Naive thymus-derived CD8-positive, alpha-beta T cell (primary cell): ENCODE data around the gene CXorf65. TPM values are rescaled to one million over a fixed set of nuclear protein-coding genes. Genes with fewer than 3 reads are reported as not detected.

ENCODE experiments used
- ATAC-seq, 2 donors: fragments of 150-1000 bp; cut with Tn5 transposase in 1 of 2; sonication (Bioruptor Pico), chemical (Tn5 transposase) in 1 of 2; 1 replicate in 1 of 2; 2 replicates in 1 of 2; pipeline ENCODE4 v1.10.0; 2021; ENCODE audit warnings: mild to moderate bottlenecking in 2 of 2, moderate library complexity in 2 of 2
- POLR2A ChIA-PET: fragments of 350-600 bp; sonication (Branson Sonifier 250); formaldehyde crosslinking; loops from one replicate; lab custom pipeline; 2021; ENCODE audit warnings: antibody characterized with exemption; lab: Charles Lee
- DNase-seq, 10 donors: peaks; one replicate each; pipeline versions ENCODE4 v3.0.0 to v3.0.0-alpha.2; 2020 to 2022
- H3K27ac Mint-ChIP-seq, 10 donors: one replicate each; pipeline ENCODE4 v1.8.0; 2020 to 2022; ENCODE audit warnings: mild to moderate bottlenecking in 10 of 10, mixed read lengths in 10 of 10, moderate library complexity in 4 of 10, inconsistent platforms in 1 of 10
- H3K27me3 Mint-ChIP-seq, 5 donors: one replicate each; pipeline ENCODE4 v1.8.0; 2021 to 2022; ENCODE audit warnings: mixed read lengths in 5 of 5
- H3K36me3 Mint-ChIP-seq, 3 donors: one replicate each; pipeline ENCODE4 v1.8.0; 2020 to 2022; ENCODE audit warnings: mixed read lengths in 3 of 3, mild to moderate bottlenecking in 2 of 3, inconsistent platforms in 1 of 3
- H3K4me1 Mint-ChIP-seq, 4 donors: one replicate each; pipeline ENCODE4 v1.8.0; 2021 to 2022; ENCODE audit warnings: mixed read lengths in 4 of 4
- H3K4me3 Mint-ChIP-seq, 10 donors: one replicate each; pipeline ENCODE4 v1.8.0; 2020 to 2022; ENCODE audit warnings: mild to moderate bottlenecking in 10 of 10, mixed read lengths in 10 of 10, moderate library complexity in 6 of 10, inconsistent platforms in 1 of 10
- H3K9me3 Mint-ChIP-seq, 9 donors: one replicate each; pipeline ENCODE4 v1.8.0; 2020 to 2022; ENCODE audit warnings: mixed read lengths in 9 of 9, mild to moderate bottlenecking in 3 of 9, inconsistent platforms in 1 of 9, moderate library complexity in 1 of 9
- polyA plus RNA-seq, 3 donors: library from polyadenylated mRNA; unstranded; fragments of 300-500 nt; fragmentation: Illumina TruSeq; gene quantifications; one replicate each; pipeline ENCODE4 v1.2.3, GENCODE V29; 2021
- total RNA-seq, 8 experiments: library from RNA in 2 of 8; stranded (reverse) in 2 of 8; gene quantifications; one replicate each; pipeline ENCODE4 v1.2.3 and lab custom pipeline; 2021 to 2026

The CXorf65 gene
- total and polyA plus RNA-seq, 5 experiments from 2014 or later = 4.4 to 40.4 (median 39.6) TPM; not detected in 2

GRCh38 chrX:71128166-71128833 is 21.8 kb upstream of the CXorf65 start:
- DNase-seq (no peak), ATAC-seq (no peak)
- no peak overlapping the region for H3K4me3 Mint-ChIP-seq
- POLR2A ChIA-PET = interaction anchor here (1.3 to 6.4 kb wide), 5 partner anchors 10 to 30 kb away, joined by 3 to 58 read pairs (median 8); partner anchors contain the start of genes IL2RG and MED12
- no peaks in the 10 kb centered on the region for H3K27me3 Mint-ChIP-seq
- peaks cover 0 to 1% (median 0%) of the 10 kb centered on the region in 9 donors for H3K9me3 Mint-ChIP-seq
- peaks cover 0 to 82% (median 0%) of the 10 kb centered on the region in 3 donors for H3K36me3 Mint-ChIP-seq
- peak overlapping the region in 8 of 10 donors; percentile 5 to 88 (median 80) for H3K27ac Mint-ChIP-seq
- peaks cover 18 to 26% (median 20%) of the 10 kb centered on the region in 4 donors for H3K4me1 Mint-ChIP-seq

DNA sequence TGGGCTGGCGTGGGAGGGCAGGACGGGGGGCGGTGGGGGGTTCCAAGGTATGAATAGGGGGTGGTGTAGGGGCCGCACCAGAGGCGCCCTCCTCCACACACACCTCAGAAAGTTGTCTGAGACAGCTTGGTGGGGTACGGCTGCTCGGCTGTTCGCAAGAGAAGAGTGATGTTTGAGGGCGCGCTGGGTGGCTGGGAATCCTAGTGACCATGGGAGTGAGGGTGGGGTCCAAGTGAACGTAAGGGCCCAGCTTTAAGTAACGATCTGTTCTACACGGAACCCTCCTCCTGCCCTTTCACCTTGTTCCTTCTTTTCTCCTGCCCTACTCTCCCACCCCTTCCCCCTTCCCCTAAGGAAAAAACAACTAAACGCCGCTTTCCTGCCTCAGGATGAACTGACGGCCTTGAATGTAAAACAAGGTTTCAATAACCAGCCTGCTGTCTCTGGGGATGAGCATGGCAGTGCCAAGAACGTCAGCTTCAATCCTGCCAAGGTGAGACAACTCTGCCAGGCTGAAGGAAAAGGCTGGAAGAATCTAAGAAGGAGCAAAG is 12.5 kb upstream of the CXorf65 start:
- H3K9me3 Mint-ChIP-seq = no peaks in the 10 kb centered on the region
- peaks cover 0 to 35% (median 2%) of the 10 kb centered on the region in 3 donors for H3K36me3 Mint-ChIP-seq
- H3K4me1 Mint-ChIP-seq = peaks cover 9 to 32% (median 25%) of the 10 kb centered on the region in 4 donors
- POLR2A ChIA-PET = interaction anchor here (0.6 to 5.0 kb wide), 9 partner anchors 8 to 247 kb away, joined by 4 to 134 read pairs (median 10); partner anchors contain the start of genes CXorf65, FOXO4, IL2RG and TAF1
- H3K27me3 Mint-ChIP-seq = no peaks in the 10 kb centered on the region
- ATAC-seq (peak; percentile 20 to 36), DNase-seq (peak in 1 of 10 donors; percentile 11)
- peak overlapping the region; percentile 82 to 94 (median 87) for H3K4me3 Mint-ChIP-seq
- H3K27ac Mint-ChIP-seq = peak overlapping the region; percentile 70 to 97 (median 92)

DNA sequence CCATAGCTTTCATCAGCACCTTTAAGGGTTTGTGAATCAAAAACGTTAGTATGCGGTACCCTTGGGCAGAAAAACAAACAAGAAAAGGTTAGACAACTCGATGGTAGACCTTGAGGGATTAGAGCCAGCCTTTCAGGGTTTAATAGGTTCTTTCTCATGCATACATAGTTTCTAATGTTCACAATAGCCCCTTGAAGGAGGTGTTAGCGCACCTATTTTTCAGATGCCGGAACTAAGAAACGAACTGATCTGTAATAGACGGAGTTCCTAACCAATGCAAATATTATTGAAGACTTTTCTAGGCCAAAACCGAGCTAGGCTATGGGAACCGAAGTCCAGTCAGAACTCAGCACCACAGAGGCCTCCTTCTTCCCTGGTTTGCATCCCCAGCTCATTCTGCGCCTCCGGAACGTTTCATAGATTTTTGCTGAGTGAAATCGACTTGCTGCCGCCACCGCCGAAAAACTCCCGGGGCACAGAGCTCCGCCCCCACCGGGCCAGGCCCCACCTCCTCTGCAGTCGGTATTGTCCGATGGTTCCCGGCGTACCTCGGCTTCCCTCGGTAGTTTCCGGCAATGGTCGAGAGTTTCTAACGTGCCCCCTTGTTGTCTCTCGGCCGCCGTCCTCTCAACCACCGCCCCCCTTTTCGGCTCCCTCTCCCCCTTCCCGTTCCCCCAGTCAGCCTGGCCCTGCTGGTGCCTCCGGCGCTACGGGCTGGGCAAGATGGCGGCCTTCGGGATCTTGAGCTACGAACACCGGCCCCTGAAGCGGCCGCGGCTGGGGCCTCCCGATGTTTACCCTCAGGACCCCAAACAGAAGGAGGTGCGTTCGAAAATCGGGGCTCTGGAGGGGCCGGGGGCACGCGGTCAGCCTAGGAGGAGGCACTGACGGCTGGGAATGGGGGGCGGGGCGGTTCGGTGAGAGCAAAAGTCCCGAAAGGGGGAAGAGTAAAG is 11.8 kb upstream of the CXorf65 start, which contains the start of gene MED12:
MED12 (plus strand) TSS at position 565 of the 953 bp plus-strand sequence; CDS start at position 724, 159 bp downstream.
- Mint-ChIP-seq H3K36me3 (peaks cover 0 to 29% (median 4%) of the 10 kb centered on the region in 3 donors), H3K27me3 (no peaks in the 10 kb centered on the region), H3K27ac (peak within 1 kb of the TSS; percentile 88 to 97 (median 94)), H3K4me3 (peak within 1 kb of the TSS; percentile 82 to 94 (median 87)), H3K4me1 (peaks cover 7 to 37% (median 30%) of the 10 kb centered on the region in 4 donors), H3K9me3 (no peaks in the 10 kb centered on the region)
- DNase-seq (peak; percentile 69 to 88 (median 78)), ATAC-seq (peak; percentile 94 to 96)
- POLR2A ChIA-PET = interaction anchor here (0.7 to 5.0 kb wide), 8 partner anchors 10 to 663 kb away, joined by 4 to 134 read pairs (median 10); partner anchors contain the start of genes CXorf65, FOXO4 and TAF1

- Mint-ChIP-seq H3K4me1 (peaks cover 5 to 38% (median 33%) of the 10 kb centered on the region in 4 donors), H3K27ac (peak overlapping the region; percentile 48 to 88 (median 75)), H3K4me3 (peak overlapping the region in 1 of 10 donors; percentile 8), H3K27me3 (no peaks in the 10 kb centered on the region), H3K36me3 (peaks cover 0 to 19% (median 2%) of the 10 kb centered on the region in 3 donors), H3K9me3 (no peaks in the 10 kb centered on the region)
- POLR2A ChIA-PET = interaction anchor here (1.5 to 5.0 kb wide), 4 partner anchors 11 to 249 kb away, joined by 11 to 134 read pairs (median 24); partner anchors contain the start of genes CXorf65, FOXO4 and TAF1
- DNase-seq (no peak), ATAC-seq (no peak)
Measured at GRCh38 chrX:71117358-71117757, 10.8 kb upstream of the CXorf65 start.

GRCh38 chrX:71111921-71112431 is 5.4 kb upstream of the CXorf65 start:
- Mint-ChIP-seq H3K27ac (peak overlapping the region; percentile 94 to 100 (median 98)), H3K9me3 (no peaks in the 10 kb centered on the region), H3K36me3 (peaks cover 16 to 39% (median 30%) of the 10 kb centered on the region in 3 donors), H3K27me3 (peaks cover 0 to 2% (median 0%) of the 10 kb centered on the region in 5 donors), H3K4me3 (peak overlapping the region; percentile 83 to 98 (median 96)), H3K4me1 (peaks cover 22 to 53% (median 40%) of the 10 kb centered on the region in 4 donors)
- POLR2A ChIA-PET = interaction anchor here (0.7 to 3.1 kb wide), 13 partner anchors 8 to 422 kb away, joined by 3 to 82 read pairs (median 6); partner anchors contain the start of genes FOXO4, OGT, SNX12 and TAF1
- ATAC-seq (peak; percentile 57 to 65), DNase-seq (peak in 2 of 10 donors; percentile 16 to 36)

GRCh38 chrX:71111141-71111843 is 4.8 kb upstream of the CXorf65 start, which contains the start of gene IL2RG:
Gene IL2RG (minus strand): TSS chrX:71111577. CDS start chrX:71111539, 38 bp downstream.
- H3K4me3 Mint-ChIP-seq = peak within 1 kb of the TSS; percentile 83 to 98 (median 96)
- peak within 1 kb of the TSS; percentile 94 to 100 (median 98) for H3K27ac Mint-ChIP-seq
- H3K9me3 Mint-ChIP-seq = no peaks in the 10 kb centered on the region
- ATAC-seq (peak; percentile 84 to 90), DNase-seq (peak; percentile 46 to 92 (median 80))
- peaks cover 25 to 59% (median 45%) of the 10 kb centered on the region in 4 donors for H3K4me1 Mint-ChIP-seq
- POLR2A ChIA-PET = interaction anchor here (0.5 to 3.1 kb wide), 15 partner anchors 9 to 423 kb away, joined by 3 to 82 read pairs (median 5); partner anchors contain the start of genes FOXO4, OGT, SNX12 and TAF1
- H3K27me3 Mint-ChIP-seq = peaks cover 0 to 2% (median 0%) of the 10 kb centered on the region in 5 donors
- peaks cover 16 to 45% (median 34%) of the 10 kb centered on the region in 3 donors for H3K36me3 Mint-ChIP-seq

- H3K4me1 Mint-ChIP-seq = peaks cover 32 to 77% (median 62%) of the 10 kb centered on the region in 4 donors
- no peak for DNase-seq
- H3K9me3 Mint-ChIP-seq = no peaks in the 10 kb centered on the region
- POLR2A ChIA-PET = interaction anchor here (10.6 kb wide), 1 partner anchor 9 kb away, joined by 134 read pairs; the partner anchor contains the start of gene MED12
- peak overlapping the region; percentile 94 to 100 (median 98) for H3K27ac Mint-ChIP-seq
- H3K36me3 Mint-ChIP-seq = peaks cover 16 to 54% (median 35%) of the 10 kb centered on the region in 3 donors
- peak overlapping the region; percentile 83 to 98 (median 96) for H3K4me3 Mint-ChIP-seq
- no peak for ATAC-seq
- H3K27me3 Mint-ChIP-seq = peaks cover 0 to 2% (median 0%) of the 10 kb centered on the region in 5 donors
Measured at GRCh38 chrX:71109051-71109450, 2.5 kb upstream of the CXorf65 start.

DNA sequence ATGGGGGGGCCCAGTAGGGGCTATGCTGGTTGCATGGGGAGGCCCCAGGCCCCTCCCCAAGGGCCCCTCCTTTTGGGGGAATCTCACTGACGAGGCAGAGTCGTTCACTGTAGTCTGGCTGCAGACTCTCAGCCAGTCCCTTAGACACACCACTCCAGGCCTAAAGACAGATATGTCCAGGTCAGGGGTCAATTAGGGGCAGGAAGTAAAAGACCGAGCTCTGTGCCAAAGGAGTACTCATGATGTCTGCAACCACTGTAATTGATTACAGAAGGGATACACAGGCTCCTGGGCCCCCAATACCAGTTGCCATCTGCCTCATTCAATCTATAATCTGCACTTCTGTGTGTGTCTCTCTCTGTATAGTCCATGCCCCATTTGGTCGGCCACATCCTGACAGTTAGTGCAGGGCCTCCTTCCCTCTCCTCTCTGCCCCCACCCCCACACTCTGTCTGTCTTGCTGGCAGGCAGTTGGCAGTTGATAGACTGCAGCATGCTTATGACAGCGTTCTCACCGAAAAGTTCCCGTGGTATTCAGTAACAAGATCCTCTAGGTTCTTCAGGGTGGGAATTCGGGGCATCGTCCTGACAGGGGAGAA is 1.3 kb upstream of the CXorf65 start:
- ATAC-seq = peak in 1 of 2 donors; percentile 12
- no peaks in the 10 kb centered on the region for H3K9me3 Mint-ChIP-seq
- peak in 8 of 10 donors; percentile 11 to 80 (median 44) for DNase-seq
- POLR2A ChIA-PET = interaction anchor here (1.0 to 10.6 kb wide), 2 partner anchors 8 to 11 kb away, joined by 5 to 134 read pairs; partner anchors contain the start of gene MED12
- H3K27ac Mint-ChIP-seq = peak overlapping the region; percentile 94 to 100 (median 98)
- H3K36me3 Mint-ChIP-seq = peaks cover 16 to 54% (median 33%) of the 10 kb centered on the region in 3 donors
- peak overlapping the region; percentile 83 to 98 (median 96) for H3K4me3 Mint-ChIP-seq
- peaks cover 0 to 2% (median 0%) of the 10 kb centered on the region in 5 donors for H3K27me3 Mint-ChIP-seq
- H3K4me1 Mint-ChIP-seq = peaks cover 37 to 82% (median 66%) of the 10 kb centered on the region in 4 donors

DNA sequence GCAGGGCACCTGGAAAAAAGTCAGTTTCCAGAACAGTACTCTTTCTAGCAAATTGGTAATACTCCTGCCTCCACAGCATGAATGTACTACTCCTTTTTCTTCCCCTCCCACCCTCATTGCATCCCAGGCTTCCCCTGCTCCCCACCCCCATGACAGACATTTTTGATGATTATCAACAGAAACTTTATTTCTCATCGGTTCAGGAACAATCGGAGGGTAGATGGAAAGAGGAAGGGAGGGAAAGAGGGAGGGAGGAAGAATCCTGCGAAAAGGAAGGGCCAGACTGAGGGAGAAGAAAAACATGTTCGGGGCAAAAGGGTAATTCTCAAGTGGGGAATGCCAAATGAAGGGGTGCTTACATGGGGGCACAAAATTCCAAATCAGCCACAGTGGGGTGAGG is 705 bp upstream of the CXorf65 start:
- Mint-ChIP-seq H3K9me3 (no peaks in the 10 kb centered on the region), H3K4me1 (peaks cover 34 to 83% (median 68%) of the 10 kb centered on the region in 4 donors), H3K36me3 (peaks cover 16 to 54% (median 33%) of the 10 kb centered on the region in 3 donors), H3K27me3 (peaks cover 0 to 2% (median 0%) of the 10 kb centered on the region in 5 donors), H3K27ac (peak overlapping the region; percentile 92 to 100 (median 98)), H3K4me3 (peak overlapping the region; percentile 83 to 98 (median 96))
- POLR2A ChIA-PET = interaction anchor here (10.6 kb wide), 1 partner anchor 11 kb away, joined by 134 read pairs; the partner anchor contains the start of gene MED12
- no peak for DNase-seq
- no peak for ATAC-seq

GRCh38 chrX:71105628-71106027 is 912 bp downstream of the CXorf65 start:
- Mint-ChIP-seq H3K36me3 (peaks cover 7 to 53% (median 29%) of the 10 kb centered on the region in 3 donors), H3K27ac (peak overlapping the region; percentile 87 to 99 (median 96)), H3K4me1 (peaks cover 39 to 91% (median 79%) of the 10 kb centered on the region in 4 donors), H3K9me3 (no peaks in the 10 kb centered on the region), H3K4me3 (peak overlapping the region; percentile 38 to 98 (median 80)), H3K27me3 (no peaks in the 10 kb centered on the region)
- POLR2A ChIA-PET = interaction anchor here (0.9 to 10.6 kb wide), 5 partner anchors 8 to 972 kb away, joined by 3 to 134 read pairs (median 7); partner anchors contain the start of genes FOXO4, IGBP1 and MED12
- peak in 1 of 2 donors; percentile 3 for ATAC-seq
- no peak for DNase-seq
